ENCODE measurements around the gene CORO2A. TPM values are rescaled to one million over a fixed set of nuclear protein-coding genes. Genes with fewer than 3 reads are reported as not detected.
A peak's percentile ranks its signal among the peaks of the same experiment; 100 is the strongest.

Gene CORO2A
- total RNA-seq, 4 donors from 2014 or later, result 2.8 to 4.6 (median 4.2) TPM

- no peak for DNase-seq
- TF ChIP-seq, protein P1, sequence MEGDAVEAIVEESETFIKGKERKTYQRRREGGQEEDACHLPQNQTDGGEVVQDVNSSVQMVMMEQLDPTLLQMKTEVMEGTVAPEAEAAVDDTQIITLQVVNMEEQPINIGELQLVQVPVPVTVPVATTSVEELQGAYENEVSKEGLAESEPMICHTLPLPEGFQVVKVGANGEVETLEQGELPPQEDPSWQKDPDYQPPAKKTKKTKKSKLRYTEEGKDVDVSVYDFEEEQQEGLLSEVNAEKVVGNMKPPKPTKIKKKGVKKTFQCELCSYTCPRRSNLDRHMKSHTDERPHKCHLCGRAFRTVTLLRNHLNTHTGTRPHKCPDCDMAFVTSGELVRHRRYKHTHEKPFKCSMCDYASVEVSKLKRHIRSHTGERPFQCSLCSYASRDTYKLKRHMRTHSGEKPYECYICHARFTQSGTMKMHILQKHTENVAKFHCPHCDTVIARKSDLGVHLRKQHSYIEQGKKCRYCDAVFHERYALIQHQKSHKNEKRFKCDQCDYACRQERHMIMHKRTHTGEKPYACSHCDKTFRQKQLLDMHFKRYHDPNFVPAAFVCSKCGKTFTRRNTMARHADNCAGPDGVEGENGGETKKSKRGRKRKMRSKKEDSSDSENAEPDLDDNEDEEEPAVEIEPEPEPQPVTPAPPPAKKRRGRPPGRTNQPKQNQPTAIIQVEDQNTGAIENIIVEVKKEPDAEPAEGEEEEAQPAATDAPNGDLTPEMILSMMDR (IDR thresholded peaks at IDR 0.05), result no peak
- TF ChIP-seq POLR2A (IDR thresholded peaks at IDR 0.05), result no peak
- Histone ChIP-seq H3K9me3 (no peaks in the 10 kb centered on the region), H3K27ac (no peak overlapping the region), H3K36me3 (no peaks in the 10 kb centered on the region), H3K4me1 (no peaks in the 10 kb centered on the region), H3K4me3 (no peak overlapping the region), H3K27me3 (no peaks in the 10 kb centered on the region)
- intact Hi-C loops (cut with DNase I; ENCODE audit: low total_unique reads), result no loop called here
Measured at GRCh38 chr9:98086461-98086860, 106.0 kb downstream of the CORO2A start.

DNA sequence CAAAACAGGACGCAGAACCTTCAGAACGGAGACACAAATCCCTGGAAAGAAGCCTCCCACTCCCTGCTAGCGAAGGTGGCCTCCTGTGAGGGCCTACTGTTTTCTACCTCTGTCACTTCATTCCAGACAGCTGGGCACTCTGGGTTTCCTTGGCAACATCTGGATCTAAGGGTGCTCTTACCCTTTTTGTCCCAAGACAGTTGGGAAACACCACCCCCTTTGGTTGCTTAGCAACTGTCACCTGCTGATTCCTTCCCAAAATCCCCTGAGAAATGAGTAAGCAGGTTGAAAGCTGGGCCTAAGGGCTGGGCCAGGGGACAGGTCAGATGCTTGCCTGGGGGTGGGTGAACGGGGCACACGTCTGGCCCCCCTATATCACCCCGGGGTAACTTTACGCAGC lies 106.5 kb downstream of the CORO2A start:
- TF ChIP-seq, protein P1 (IDR thresholded peaks at IDR 0.05), result no peak
- TF ChIP-seq POLR2A (IDR thresholded peaks at IDR 0.05), result no peak
- H3K27me3 ChIP-seq, result no peaks in the 10 kb centered on the region
- no peak overlapping the region for H3K27ac ChIP-seq
- H3K9me3 ChIP-seq, result no peaks in the 10 kb centered on the region
- no peak overlapping the region for H3K4me3 ChIP-seq
- no peaks in the 10 kb centered on the region for H3K36me3 ChIP-seq
- intact Hi-C loops (cut with DNase I; ENCODE audit: low total_unique reads), result no loop called here
- no peaks in the 10 kb centered on the region for H3K4me1 ChIP-seq
- no peak for DNase-seq

- no peak overlapping the region for H3K4me3 ChIP-seq
- no peak for DNase-seq
- intact Hi-C loops (cut with DNase I; ENCODE audit: low total_unique reads), result no loop called here
- no peaks in the 10 kb centered on the region for H3K27me3 ChIP-seq
- H3K4me1 ChIP-seq, result no peaks in the 10 kb centered on the region
- no peak for TF ChIP-seq POLR2A (IDR thresholded peaks at IDR 0.05)
- no peak overlapping the region for H3K27ac ChIP-seq
- no peaks in the 10 kb centered on the region for H3K9me3 ChIP-seq
- no peaks in the 10 kb centered on the region for H3K36me3 ChIP-seq
Measured at GRCh38 chr9:98085058-98085457, 107.4 kb downstream of the CORO2A start.

DNA sequence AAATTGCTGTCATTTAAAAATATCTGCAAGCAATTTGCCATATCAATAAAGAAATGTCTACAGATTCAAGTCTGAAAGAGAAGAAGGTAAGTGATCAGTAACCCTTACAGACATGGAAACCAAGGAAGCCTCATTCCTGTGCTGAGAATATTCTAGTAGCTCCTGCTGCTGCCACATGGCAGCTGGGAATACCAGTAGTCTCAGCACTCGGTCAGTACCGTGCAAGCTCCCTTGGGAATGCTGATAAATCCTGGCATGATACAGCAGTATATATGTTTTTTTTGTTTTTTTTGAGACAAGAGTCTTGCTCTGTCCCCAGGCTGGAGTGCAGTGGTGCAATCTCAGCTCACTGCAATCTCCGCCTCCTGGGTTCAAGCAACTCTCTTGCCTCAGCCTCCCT lies 108.0 kb downstream of the CORO2A start:
- TF ChIP-seq POLR2A (IDR thresholded peaks at IDR 0.05), result no peak
- TF ChIP-seq, protein P1 (IDR thresholded peaks at IDR 0.05), result no peak
- H3K27ac ChIP-seq, result no peak overlapping the region
- H3K4me1 ChIP-seq, result no peaks in the 10 kb centered on the region
- H3K4me3 ChIP-seq, result no peak overlapping the region
- H3K27me3 ChIP-seq, result no peaks in the 10 kb centered on the region
- H3K36me3 ChIP-seq, result no peaks in the 10 kb centered on the region
- no peaks in the 10 kb centered on the region for H3K9me3 ChIP-seq
- no peak for DNase-seq
- intact Hi-C loops (cut with DNase I; ENCODE audit: low total_unique reads), result no loop called here

- no peaks in the 10 kb centered on the region for H3K27me3 ChIP-seq
- H3K9me3 ChIP-seq, result no peaks in the 10 kb centered on the region
- H3K27ac ChIP-seq, result peak overlapping the region in 1 of 2 donors; percentile 4
- H3K36me3 ChIP-seq, result no peaks in the 10 kb centered on the region
- TF ChIP-seq, protein P1 (IDR thresholded peaks at IDR 0.05), result no peak
- no peak for TF ChIP-seq POLR2A (IDR thresholded peaks at IDR 0.05)
- intact Hi-C loops (cut with DNase I; ENCODE audit: low total_unique reads), result no loop called here
- H3K4me1 ChIP-seq, result no peaks in the 10 kb centered on the region
- H3K4me3 ChIP-seq, result no peak overlapping the region
- no peak for DNase-seq
Measured at GRCh38 chr9:98083566-98084183, 108.8 kb downstream of the CORO2A start.
